GM19193 (cell line): ENCODE measurements around the gene FCAR.

Experiments used
- POLR2A ChIP-seq: IDR thresholded peaks from 4 replicates; pipeline ENCODE4 v1.6.1; 2011; ENCODE audit not compliant: insufficient read depth, insufficient read length; ENCODE audit errors: extremely low read depth

Gene FCAR

DNA sequence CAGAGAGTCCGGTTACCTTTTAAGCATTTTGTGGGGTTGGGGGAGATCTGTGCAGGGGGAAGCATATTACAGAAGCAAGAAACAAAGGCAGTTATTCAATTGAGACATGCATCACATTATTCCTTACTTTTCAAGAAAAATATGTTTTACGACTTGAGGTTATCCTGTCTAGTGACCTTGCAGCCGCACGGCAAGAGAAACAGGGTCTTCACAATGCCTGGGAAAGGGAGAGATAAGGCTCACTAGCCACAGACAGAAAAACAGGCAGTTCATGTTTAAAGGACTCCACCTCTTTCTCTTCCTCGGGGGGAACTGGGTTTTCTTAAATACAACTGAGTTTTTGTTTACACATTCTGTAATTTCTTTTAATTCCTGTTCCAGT lies 31.4 kb downstream of the FCAR start:
- TF ChIP-seq POLR2A, result no peak

DNA sequence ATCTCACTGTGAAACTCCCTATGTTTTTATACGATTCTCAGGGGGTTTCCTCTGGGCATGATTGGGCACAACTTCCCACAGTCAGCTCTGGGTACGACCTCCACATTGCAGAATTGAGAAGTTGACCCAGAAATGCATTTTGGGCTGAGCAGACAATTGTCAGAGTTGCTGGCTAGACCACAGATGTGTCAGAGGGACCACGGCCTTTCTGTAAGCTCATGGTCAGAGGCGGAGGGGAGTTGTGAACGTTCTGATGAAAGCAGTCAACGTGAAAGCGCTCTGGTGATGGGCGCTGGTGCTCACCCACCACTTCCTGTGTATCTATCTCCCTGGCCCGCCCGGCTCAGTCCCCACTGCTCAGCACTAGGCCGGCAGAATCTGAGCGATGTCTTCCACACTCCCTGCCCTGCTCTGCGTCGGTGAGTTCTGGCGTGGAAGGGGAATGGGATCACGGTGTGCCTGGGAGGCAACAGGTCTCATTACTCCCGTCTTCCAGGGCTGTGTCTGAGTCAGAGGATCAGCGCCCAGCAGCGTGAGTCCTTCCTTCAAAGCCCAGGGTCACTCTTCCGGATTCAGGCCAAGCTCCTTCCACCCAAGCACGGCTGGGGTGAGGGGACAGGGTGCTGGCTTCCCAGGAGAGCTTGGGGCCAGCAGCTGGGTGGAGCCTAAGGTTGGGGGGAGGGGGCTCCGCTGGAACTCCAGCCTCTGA lies 31.9 kb downstream of the FCAR start, which contains the start of gene NCR1:
Gene NCR1, plus strand, starts transcription at position 346 of the 709 bp plus-strand sequence. Its CDS starts 40 bp downstream, at position 386.
- no peak for TF ChIP-seq POLR2A

DNA sequence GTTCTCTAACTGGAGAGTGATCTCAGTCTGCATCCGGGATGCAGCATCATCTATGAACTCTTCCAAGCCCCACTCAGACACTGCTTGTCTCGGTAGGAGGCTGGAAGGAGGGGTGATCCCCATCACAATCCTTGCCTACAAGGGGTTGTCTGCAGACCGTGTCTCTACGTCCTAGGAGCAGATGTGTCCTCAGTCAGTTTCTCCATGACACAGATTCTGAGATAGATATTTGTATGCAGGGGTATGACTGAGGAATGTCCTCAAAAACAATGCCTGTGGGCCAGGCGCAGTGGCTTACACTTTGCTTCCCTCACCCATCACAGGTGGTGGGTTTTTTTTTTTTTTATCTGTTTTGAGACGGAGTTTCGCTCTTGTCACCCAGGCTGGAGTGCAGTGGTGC lies 32.8 kb downstream of the FCAR start:
- TF ChIP-seq POLR2A, result no peak

DNA sequence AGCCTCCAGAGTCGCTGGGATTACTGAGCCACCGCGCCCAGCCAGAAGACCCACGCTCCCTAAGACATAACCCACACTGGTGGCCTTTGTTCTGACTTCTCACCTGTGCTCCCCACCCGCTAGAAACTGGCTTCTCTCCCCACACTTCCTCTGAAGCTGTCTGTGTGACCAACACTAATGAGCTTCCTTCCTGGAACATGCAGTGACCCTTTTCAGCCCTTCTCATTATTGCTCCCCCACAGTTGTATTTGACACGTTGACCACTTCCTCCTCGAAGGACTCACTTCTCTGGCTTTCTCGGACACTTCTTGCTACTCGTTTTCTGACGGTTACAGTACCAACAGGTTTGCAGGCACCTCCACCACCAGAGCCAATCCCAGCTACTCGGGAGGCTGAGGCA lies 42.8 kb downstream of the FCAR start:
- TF ChIP-seq POLR2A, result no peak

DNA sequence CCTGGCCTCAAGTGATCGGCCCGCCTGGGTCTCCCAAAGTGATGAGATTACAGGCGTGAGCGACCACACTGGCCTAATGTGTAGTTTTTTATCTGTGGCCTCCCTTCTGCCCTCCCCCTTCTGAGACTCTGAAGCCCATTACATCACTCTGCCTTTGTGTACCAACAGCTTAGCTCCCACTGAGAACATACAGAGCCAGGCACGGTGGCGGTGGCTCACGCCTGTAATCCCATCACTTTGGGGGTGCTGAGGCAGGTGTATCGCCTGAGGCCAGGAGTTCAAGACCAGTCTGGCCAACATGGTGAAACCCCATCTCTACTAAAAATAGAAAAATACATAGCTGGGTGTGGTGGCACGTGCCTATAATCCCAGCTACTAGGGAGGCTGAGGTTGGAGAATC lies 44.5 kb downstream of the FCAR start:
- TF ChIP-seq POLR2A, result no peak

DNA sequence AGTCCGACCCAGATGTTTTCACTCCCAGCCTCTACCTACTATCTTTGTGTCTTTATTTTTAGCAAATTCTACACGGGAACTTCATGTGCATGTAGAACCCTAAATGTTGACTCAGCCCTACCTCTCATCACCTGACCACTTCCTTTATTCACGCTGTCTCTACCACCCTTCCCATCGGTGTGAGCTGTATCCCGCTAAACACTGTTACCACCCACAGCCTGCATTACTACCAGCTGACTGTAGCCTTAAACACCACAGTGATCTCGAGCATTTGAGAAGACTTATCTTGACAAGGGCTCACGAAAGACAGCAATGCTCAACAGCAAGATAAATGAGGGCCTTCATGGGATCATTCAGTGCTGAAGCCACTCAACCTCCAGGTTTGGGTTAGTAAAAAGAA lies 47.0 kb downstream of the FCAR start:
- no peak for TF ChIP-seq POLR2A

DNA sequence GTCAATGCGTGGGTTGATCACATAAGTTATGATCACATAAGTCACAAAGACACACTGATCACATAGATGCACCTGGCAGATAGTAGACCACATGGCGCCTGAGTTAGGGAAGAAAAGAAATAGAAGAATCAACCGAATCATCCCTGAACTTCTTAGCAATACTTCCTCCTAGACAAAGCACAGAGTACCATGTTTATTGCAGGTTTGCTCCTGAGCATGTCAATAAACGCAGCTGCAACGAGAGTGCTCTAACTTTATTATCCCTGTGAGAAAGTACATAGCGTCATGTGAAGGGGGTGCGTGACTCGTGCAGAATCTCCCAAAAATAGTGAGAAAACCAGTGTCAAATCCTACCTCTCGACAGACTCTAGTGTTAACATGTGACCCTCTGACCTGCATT lies 49.2 kb downstream of the FCAR start:
- TF ChIP-seq POLR2A, result no peak

DNA sequence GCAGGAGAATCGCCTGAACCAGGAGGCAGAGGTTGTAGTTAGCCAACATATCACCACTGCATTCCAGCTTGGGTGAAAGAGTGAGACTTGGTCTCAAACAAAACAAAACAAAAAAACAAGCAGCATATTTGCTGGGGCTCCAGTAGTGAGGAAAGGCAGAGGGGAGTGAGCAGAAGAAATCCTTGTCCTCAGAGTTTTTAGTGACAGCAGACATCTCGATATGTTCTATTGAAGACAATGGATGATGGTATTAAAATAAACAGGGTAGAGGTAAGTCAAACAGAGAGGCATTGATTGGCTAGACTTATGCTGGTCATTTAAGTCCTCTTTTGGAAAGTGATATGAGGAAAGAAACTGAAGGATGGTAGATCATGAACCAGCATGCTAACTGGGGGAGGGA lies 54.3 kb downstream of the FCAR start:
- TF ChIP-seq POLR2A, result no peak

DNA sequence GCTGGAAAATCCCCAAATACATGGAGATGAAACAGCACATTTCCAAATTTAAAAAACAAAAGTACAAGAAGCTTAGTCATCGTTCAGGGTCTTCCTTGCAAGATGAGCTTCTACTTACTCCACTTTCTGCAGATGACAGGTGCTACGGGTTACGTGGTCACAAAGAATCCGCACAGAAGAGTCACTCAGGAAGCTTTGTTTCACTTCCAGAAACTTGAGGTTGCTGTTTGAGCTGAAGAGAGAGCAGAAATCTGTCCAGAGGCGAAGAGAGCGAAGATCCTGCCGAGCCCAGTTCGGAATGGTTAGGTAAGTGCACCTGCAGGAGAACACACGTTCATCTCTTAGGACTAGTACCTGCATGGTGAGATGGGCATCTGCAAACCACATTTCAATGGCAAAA lies 63.9 kb downstream of the FCAR start:
- TF ChIP-seq POLR2A, result no peak

DNA sequence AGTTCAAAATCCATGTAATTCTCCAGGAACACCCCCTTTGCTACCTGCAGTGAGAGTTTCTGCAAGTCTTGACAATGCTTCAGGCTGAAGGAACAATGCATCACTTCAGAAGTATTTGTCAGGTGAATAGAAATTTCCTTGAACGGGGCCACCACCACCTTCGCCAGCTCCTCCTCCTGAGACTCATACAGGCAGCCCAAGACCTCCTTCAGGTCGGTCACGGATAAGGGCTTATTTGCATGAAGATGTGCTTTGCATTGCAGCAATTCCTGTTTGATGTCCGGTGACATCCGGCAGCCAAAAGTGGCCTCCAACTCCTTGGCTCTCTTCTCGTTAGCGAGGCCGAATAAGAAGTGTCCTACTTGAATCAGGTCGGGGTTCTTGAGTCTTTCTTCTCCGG lies 64.9 kb downstream of the FCAR start:
- no peak for TF ChIP-seq POLR2A
